ENCODE results near the gene FHOD1. TPM values are rescaled to one million over a fixed set of nuclear protein-coding genes. Genes with fewer than 3 reads are reported as not detected.

Gene FHOD1
- total RNA-seq, 1 donor from 2014 or later: 17.2 TPM

DNA sequence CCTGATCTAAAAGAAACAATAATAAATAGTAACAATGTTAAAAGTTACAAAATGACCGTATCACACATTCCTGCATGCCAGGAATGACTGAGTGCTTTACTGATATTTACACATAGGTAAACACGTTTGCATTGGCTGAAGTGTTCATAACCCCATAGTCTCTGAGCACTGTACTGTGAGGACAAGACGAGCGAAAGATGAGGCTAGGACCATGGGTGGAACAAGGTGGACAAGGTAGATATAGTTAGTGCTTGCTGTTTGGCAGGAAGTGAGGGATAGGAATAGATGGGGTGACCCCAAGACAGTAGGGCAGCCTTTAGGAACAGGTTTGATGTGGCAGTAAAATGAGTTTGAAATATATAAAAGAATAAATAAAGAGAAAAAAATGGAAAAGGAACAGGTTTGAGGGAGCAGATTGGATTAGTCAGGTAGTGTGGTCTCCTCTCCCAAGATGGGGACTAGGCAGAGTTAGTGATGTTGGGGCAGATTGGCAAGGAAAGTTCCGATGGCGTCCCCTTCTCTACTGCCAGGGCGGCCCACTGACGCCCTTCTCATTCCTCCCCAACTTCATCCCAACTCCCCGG is 55.8 kb downstream of the FHOD1 start:
- no peak for DNase-seq (ENCODE audit: extremely low spot score in 2 of 2)
- Histone ChIP-seq H3K4me3 (peak overlapping the region in 1 of 2 donors; percentile 93), H3K27ac (peak overlapping the region; percentile 75), H3K36me3 (peaks cover 3 to 25% of the 10 kb centered on the region in 2 donors), H3K4me1 (peaks cover 28% of the 10 kb centered on the region), H3K9me3 (no peaks in the 10 kb centered on the region), H3K27me3 (no peaks in the 10 kb centered on the region)
- intact Hi-C loops (cut with DNase I): loop anchor here (5.0 kb wide), 1 partner anchor 174 kb away; no protein-coding TSS in a partner anchor
- TF ChIP-seq POLR2AphosphoS5 (IDR thresholded peaks at IDR 0.05; ENCODE audit: insufficient read depth in 1 of 2, low read depth in 1 of 2) (no peak), POLR2A (IDR thresholded peaks at IDR 0.05) (no peak)
- TF ChIP-seq, protein P1, sequence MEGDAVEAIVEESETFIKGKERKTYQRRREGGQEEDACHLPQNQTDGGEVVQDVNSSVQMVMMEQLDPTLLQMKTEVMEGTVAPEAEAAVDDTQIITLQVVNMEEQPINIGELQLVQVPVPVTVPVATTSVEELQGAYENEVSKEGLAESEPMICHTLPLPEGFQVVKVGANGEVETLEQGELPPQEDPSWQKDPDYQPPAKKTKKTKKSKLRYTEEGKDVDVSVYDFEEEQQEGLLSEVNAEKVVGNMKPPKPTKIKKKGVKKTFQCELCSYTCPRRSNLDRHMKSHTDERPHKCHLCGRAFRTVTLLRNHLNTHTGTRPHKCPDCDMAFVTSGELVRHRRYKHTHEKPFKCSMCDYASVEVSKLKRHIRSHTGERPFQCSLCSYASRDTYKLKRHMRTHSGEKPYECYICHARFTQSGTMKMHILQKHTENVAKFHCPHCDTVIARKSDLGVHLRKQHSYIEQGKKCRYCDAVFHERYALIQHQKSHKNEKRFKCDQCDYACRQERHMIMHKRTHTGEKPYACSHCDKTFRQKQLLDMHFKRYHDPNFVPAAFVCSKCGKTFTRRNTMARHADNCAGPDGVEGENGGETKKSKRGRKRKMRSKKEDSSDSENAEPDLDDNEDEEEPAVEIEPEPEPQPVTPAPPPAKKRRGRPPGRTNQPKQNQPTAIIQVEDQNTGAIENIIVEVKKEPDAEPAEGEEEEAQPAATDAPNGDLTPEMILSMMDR (IDR thresholded peaks at IDR 0.05): no peak

DNA sequence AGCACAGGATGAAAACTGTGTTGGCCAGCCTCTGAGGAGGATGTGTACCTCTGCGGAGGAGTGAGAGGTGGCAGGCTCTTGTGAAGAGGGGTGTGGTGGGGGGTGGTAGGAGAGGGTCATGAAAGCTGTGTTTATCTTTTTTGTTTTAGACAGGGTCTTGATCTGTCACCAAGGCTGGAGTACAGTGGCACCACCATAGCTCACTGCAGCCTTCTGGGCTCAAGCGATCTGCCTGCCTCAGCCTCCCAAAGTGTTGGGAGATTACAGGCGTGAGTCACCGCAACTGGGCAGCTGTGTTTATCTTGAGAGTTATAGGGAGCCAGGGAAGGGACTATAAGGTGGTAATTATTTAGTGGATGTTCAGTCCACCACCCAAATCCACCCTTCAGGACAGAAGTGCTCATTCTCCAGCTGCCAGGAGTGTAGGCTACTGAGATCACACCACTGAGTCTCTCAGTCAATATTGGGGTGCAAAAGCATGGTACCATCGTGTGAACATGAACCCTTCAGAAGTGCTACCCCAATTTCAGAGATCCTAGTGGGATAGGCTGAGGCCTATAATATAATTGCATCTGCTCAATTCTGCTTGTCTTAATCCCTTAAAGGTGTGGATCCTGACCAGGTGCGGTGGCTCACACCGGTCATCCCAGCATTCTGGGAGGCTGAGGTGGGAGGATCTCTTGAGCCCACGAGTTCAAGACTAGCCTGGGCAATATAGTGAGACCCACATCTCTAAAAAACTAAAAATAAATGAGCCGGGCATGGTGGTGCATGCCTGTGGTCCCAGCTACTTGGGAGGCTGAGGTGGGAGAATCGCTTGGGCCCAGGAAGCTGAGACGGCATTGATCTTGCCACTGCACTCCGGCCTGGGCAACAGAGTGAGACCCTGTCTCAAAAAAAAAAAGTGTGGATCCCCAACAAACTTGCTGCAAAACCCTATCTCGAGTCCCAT is 56.6 kb downstream of the FHOD1 start:
- Histone ChIP-seq H3K9me3 (no peaks in the 10 kb centered on the region), H3K4me3 (no peak overlapping the region), H3K4me1 (peaks cover 30% of the 10 kb centered on the region), H3K27me3 (no peaks in the 10 kb centered on the region), H3K36me3 (peaks cover 3 to 17% of the 10 kb centered on the region in 2 donors), H3K27ac (no peak overlapping the region)
- no peak for DNase-seq (ENCODE audit: extremely low spot score in 2 of 2)
- intact Hi-C loops (cut with DNase I): loop anchor here (5.0 kb wide), 1 partner anchor 173 kb away; no protein-coding TSS in a partner anchor
- TF ChIP-seq POLR2AphosphoS5 (IDR thresholded peaks at IDR 0.05; ENCODE audit: insufficient read depth in 1 of 2, low read depth in 1 of 2) (no peak), POLR2A (IDR thresholded peaks at IDR 0.05) (no peak)
- TF ChIP-seq, protein P1 (IDR thresholded peaks at IDR 0.05): no peak

DNA sequence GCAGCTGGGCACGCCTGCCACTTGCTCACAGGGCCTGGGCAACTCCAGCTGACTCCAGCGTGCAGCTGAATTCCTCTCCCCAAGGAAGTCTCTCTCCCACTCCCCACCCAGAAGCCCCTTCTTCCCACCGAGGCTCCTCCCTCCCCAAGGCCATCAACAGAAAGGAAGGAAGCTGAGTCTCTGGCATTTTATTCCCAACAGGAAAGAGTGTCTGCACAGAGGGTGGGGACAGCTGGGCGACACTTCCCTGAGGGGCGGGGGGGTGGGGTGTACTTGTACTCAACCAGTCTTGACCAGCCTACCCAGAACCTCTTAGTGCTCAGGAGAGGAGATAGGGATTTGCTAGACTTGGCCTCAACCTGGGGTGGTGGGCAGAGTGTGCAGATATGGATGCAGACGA is 57.2 kb downstream of the FHOD1 start, which contains the start of gene EXOC3L1:
TSS of gene EXOC3L1 (minus strand) at position 96 of the 400 bp plus-strand sequence. CDS start 460 bp downstream, outside the sequence.
- H3K27me3 ChIP-seq: no peaks in the 10 kb centered on the region
- H3K27ac ChIP-seq: no peak within 1 kb of the TSS
- intact Hi-C loops (cut with DNase I): loop anchor here (5.0 kb wide), 1 partner anchor 173 kb away; no protein-coding TSS in a partner anchor
- no peaks in the 10 kb centered on the region for H3K9me3 ChIP-seq
- no peak for DNase-seq (ENCODE audit: extremely low spot score in 2 of 2)
- no peak within 1 kb of the TSS for H3K4me3 ChIP-seq
- H3K4me1 ChIP-seq: peaks cover 37% of the 10 kb centered on the region
- peaks cover 2 to 10% of the 10 kb centered on the region in 2 donors for H3K36me3 ChIP-seq
- no peak for TF ChIP-seq POLR2AphosphoS5 (IDR thresholded peaks at IDR 0.05; ENCODE audit: insufficient read depth in 1 of 2, low read depth in 1 of 2)

DNA sequence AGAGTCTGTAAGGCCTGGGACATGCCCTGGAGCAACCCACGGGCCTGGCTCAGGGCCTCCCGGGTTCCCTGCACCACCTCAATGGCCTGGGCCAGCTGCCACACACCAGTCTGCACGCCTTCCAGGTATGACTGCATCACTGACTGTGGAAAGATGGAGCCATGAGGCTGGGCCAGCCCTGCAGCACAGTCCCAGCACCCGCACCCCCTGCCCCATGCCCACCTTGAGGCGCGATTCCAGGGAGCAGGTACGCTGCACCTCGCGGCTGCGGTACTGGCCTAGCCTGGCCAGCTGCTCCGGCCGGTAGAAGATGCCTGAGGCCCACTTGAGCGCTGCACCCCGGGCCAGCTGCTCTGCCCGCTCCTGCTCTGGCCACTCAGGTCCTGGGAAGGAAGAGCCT is 58.5 kb downstream of the FHOD1 start:
- Histone ChIP-seq H3K4me3 (no peak overlapping the region), H3K27ac (no peak overlapping the region), H3K9me3 (no peaks in the 10 kb centered on the region), H3K27me3 (no peaks in the 10 kb centered on the region), H3K36me3 (no peaks in the 10 kb centered on the region), H3K4me1 (peaks cover 38% of the 10 kb centered on the region)
- TF ChIP-seq, protein P1 (IDR thresholded peaks at IDR 0.05): no peak
- TF ChIP-seq POLR2A (IDR thresholded peaks at IDR 0.05) (no peak), POLR2AphosphoS5 (IDR thresholded peaks at IDR 0.05; ENCODE audit: insufficient read depth in 1 of 2, low read depth in 1 of 2) (no peak)
- no peak for DNase-seq (ENCODE audit: extremely low spot score in 2 of 2)
- intact Hi-C loops (cut with DNase I): loop anchor here (5.0 kb wide), 1 partner anchor 36 kb away; the partner anchor contains the start of gene B3GNT9

DNA sequence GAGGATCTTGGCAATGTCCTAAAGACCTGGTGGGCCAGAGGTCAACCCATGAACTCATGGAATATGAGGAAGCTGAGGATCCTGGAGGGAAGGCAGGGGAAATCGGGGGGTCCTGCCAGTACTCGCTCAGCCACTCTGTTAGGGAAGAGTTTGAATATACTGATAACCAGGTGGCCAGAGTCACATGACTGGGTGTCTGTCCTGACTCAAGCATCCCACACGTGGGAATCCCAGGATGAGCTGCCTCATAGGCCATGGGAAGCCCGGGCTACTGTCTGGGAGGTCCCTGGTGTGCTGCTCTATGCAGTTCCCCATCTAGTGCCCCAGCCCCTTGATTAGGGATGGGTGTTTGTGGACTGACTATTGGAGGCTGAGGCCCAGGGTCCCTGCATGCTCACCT is 59.0 kb downstream of the FHOD1 start:
- Histone ChIP-seq H3K27ac (no peak overlapping the region), H3K27me3 (no peaks in the 10 kb centered on the region)
- intact Hi-C loops (cut with DNase I): loop anchor here (5.0 kb wide), 1 partner anchor 36 kb away; the partner anchor contains the start of gene B3GNT9

More for the DNA sequence above, 59.0 kb downstream of the FHOD1 start:
- H3K36me3 ChIP-seq: no peaks in the 10 kb centered on the region
- H3K4me1 ChIP-seq: peaks cover 33% of the 10 kb centered on the region
- TF ChIP-seq POLR2AphosphoS5 (IDR thresholded peaks at IDR 0.05; ENCODE audit: insufficient read depth in 1 of 2, low read depth in 1 of 2) (no peak), POLR2A (IDR thresholded peaks at IDR 0.05) (no peak)
- TF ChIP-seq, protein P1 (IDR thresholded peaks at IDR 0.05): no peak
- H3K9me3 ChIP-seq: no peaks in the 10 kb centered on the region
- DNase-seq (ENCODE audit: extremely low spot score in 2 of 2): no peak
- H3K4me3 ChIP-seq: no peak overlapping the region

Measured in vagina (tissue), 2 donors.